ENCODE data around the gene MEF2B.
"Not testable (repeated sequence)": the region's sequence is repeated elsewhere in the genome, so short reads cannot be mapped to it uniquely, and the experiment has no call there.

The MEF2B gene

DNA sequence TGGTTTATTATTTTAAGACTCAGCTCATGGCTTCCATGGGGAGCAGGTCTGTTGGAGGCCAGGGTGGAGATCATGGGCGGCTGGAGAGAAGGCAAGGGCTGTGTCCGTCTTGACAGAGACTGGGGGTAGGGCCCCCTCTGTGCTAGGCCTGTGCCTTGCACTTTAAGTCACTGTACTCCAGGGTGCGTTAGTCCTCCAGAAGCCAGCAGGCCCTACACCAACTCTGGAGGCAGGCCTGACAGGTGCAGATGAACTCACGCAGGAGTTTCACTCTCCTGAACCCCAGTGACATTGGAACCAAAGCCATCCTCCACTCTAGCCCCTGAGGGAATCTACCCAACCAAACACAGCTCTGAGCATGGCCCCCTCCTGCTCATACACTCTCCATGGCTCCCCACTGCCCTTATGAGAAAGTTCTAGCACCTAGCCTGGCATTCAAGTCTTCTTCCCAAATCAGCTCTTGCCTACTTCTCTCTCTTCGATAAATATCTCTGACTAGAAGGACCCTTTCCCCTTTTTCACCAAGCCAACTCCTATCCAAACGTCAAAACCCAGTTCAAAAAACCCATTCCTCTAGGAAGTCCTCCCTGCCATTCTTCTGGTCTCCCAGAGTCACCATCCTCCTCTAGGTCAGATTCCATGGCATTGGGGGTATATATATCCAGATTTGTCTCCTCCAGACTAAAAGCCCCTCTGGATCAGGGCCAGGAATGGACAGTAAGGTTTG lies 15.1 kb downstream of the MEF2B start:
- no peak for DNase-seq

- no peak for DNase-seq
Observed at GRCh38 chr19:19152668-19153384, 17.2 kb downstream of the MEF2B start.

DNA sequence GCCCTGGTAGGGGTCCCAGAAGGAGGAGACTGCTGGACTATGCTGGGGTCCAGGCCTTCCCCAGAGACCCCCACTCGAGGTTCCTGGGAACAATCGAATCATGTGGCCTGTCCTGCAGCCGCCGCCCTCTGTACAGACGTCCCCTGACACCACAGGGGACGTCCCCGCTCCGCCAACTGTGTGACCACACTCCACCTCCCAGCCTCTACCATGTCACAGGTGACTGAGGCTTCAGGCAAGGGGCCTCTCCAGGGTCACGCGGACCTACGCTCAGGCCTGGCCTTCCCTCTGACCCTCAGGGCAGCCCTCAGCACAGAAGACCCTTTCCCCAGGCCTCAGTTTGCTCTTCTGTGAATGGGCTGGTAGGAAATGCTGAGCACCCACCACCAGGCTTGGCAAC lies 18.6 kb downstream of the MEF2B start:
- DNase-seq = no peak

GRCh38 chr19:19149435-19149834 lies 20.6 kb downstream of the MEF2B start:
- DNase-seq = no peak

GRCh38 chr19:19148504-19148903 lies 21.6 kb downstream of the MEF2B start:
- DNase-seq = not testable (repeated sequence)

- DNase-seq = no peak
Observed at GRCh38 chr19:19147344-19147743, 22.7 kb downstream of the MEF2B start.

DNA sequence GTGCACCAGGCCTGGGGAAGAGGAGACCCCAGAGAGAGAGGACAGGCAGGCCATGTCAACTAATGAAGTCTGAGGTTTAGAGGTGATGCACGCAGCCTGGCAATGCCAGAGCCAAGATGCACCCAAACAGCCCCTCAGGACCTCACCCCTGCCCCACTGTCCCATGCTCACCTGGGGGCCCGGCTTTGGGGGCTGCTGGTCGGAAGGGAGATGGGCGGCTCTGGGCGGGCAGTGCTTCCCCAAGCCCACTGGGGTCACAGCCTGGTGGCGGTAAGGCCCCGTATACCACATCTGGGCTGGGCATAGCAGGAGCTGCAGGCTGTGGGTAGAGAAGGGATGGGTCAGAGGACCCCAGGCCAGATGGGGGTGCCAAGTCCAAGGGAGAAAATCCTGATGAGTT lies 23.2 kb downstream of the MEF2B start:
- no peak for DNase-seq

DNA sequence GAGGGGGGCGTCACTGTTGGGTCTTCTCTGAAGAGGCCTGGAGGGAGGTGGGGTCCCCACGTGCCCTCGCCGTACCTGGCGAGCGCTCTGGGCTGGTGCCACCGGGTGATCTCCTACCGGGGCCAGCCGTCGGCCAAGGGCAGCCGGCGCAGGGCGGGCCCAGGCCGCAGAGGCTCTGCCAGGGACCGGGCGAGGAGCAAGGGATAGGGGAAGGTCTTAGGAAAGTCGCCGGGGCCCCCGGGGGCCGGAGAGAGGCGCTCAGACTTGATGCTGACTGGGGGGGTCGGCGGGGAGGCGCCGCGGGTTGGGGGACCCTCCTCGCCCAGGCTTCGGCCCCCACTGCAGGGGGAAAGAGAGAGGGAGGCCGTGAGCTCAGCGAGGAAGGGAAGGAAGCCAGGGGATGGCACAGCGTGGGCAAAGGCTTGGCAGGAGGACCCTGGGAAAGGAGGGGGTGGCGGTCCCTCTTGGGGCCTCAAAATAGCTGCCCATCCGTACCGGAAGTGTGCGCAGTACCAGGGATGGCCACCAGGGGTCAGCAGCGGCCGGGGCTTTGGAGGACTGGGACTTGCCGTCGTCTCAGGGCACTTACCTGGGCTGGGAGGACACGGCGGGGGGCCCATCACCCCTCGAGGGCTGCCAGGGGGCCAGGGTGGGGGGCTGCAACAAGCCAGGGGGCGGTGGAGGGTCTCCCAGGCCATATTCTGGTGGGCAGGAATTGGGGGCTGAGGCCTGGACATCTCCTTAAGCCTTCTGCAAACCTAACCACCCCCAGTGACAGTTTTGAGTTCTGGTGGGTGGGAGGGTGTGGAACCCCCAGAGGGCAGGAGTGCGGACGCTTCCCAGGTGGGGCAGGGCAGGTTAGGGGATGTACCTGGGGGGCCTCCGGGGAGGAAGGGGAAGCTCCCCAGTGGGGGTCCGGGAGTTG lies 24.1 kb downstream of the MEF2B start:
- peak; percentile 86 for DNase-seq

GRCh38 chr19:19145281-19145680 lies 24.8 kb downstream of the MEF2B start:
- DNase-seq = no peak

- DNase-seq = no peak
Observed at GRCh38 chr19:19142347-19142746, 27.7 kb downstream of the MEF2B start.

- no peak for DNase-seq
Observed at GRCh38 chr19:19140476-19140875, 29.6 kb downstream of the MEF2B start.

DNA sequence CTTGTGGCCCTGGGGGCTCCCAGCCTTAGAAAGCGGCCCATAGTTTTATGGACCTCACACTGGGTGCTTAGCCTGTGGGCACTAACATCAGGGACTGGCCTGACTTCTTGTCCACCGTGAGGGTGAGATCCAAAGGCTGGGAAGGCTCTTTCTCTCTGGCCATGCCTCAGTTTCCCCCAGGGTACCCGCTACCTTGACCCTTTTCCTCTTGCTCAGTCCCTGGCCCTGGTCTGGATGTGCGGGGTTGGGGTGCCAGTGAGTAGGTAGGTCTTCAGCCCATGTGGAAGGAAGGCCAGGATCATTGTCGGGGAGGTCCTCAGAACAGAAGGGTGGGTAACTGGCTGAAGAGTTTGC lies 30.2 kb downstream of the MEF2B start:
- DNase-seq = no peak

- peak; percentile 98 for DNase-seq
Observed at GRCh38 chr19:19138109-19138981, 31.7 kb downstream of the MEF2B start, which contains the start of gene TMEM161A. Gene TMEM161A, minus strand, starts transcription at chr19:19138478. Its CDS starts 50 bp downstream, at chr19:19138428.

DNA sequence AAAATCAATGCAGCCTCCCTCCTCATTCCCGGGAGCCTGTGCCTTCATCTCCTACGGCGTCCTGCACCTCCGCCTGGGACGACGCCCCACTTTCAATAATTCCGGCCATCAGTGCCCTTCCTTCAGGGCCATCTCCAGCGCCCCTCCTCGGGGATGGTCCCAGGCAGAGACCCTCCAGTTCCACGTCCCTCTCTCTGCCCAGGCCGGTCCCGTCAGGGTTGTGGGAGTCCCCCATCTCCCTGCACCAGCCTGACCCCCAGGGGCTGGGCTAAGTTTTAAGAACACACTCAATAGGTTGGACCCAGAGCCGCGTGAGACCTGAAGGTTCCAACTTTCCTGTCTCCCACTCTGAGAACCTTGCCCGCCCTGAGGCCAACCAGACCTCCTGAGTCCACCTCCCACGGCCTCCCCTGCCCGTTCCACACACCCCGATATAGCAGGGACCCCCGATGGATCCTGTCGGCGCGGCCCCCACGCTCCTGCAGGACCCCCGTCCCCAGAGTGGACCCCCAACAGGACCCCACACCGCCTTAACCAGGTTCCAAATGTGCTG lies 32.4 kb downstream of the MEF2B start:
- no peak for DNase-seq

DNA sequence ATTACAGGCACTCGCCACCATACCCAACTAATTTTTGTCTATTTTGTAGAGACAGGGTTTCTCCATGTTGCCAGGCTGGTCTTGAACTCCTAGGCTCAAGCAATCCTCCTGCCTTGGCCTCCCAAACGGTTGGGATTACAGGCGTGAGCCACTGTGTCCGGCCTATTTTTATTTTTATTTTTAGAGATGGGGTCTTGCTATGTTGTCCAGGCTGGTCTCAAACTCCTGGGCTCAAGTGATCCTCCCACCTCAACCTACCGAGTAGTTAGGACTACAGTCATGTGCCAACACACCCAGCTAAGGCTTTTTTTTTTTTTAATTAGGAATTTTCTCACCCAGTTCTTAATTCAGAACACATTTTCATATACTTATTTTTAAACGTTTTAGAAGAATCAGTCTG lies 34.4 kb downstream of the MEF2B start:
- not testable (repeated sequence) for DNase-seq

DNA sequence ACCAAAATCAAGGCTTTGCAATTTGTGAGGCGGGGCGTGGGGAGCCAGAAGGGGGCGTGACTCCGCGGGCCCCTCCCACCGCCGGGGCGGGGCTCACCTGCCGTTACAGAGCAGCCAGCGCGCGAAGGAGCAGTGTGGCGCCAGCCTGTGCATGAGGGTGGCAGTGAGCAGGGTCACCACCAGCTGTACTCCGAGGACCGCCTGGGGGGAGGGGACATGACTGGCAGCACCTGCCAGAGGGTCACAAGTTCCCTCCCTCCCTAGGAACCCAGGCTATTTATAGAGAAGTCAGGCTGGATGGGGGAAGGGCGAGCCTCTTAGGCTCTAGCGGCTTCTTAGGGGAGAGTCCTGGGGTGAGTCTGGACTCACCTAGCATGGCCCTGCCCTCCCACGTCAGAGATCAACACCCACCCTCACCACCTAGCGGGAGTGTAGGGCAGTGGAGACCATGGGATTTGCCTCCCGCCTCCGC lies 35.3 kb downstream of the MEF2B start:
- peak; percentile 78 for DNase-seq

DNA sequence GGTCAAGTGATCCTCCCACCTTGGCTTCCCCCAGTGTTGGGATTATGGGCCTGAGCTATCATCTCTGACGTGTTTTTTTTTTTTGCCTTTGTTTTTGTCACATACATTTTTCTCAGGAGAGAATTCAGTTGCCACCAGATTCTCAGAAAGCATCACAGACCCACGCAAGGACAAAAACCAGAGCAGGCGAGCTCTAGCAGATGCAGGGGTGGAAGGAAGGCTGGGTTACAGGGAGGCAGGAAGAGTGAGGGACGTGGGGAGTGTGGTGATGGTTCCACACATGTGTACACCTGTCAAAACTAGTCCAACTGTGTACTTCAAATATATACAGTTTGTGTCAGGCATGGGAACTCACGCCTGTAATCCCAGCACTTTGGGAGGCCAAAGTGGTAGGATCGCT lies 36.1 kb downstream of the MEF2B start:
- no peak for DNase-seq

DNA sequence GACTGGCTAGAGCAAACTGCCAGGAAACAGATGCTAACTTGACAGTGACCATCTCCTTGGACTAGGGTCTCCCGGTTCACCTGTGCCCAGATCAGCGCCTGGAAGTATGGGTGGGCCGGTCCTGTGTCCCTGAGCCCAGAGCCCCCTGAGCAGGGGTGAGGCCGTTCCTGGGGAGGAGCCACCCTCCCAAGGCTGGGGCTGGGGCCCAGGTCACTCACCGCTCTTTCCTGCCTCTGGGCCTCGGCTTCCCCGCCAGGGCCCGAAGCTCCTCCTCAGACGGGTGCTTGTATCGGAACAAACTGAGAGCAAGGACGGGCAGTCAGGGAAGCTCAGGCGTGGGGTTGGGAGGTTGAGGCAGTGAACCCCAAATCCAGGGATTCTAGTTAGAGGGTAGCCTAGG lies 37.2 kb downstream of the MEF2B start:
- DNase-seq = no peak

GRCh38 chr19:19131989-19132388 lies 38.1 kb downstream of the MEF2B start:
- DNase-seq = no peak

GRCh38 chr19:19126102-19126501 lies 44.0 kb downstream of the MEF2B start:
- DNase-seq = no peak

DNA sequence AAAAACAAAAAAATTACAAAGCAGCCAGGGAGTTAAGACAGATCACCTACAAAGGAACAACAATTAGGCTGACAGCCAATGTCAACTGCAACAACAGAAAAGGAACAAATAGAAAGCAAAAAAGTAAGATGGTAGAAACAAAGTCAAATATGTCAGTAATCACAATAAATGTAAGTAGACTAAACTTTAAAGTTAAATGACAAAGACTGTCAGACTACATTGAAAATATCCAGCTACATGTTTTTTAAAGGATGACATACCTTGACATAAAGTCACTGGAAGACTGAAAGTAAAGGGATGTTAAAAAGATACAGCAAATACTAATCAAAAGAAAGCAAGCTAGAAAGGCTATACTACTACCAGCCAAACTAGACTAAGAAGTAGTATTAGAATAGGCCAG lies 46.7 kb downstream of the MEF2B start:
- DNase-seq = no peak

- no peak for DNase-seq
Observed at GRCh38 chr19:19122902-19123301, 47.2 kb downstream of the MEF2B start.
